GM18499 (cell line): Measurements from ENCODE around the gene DPH1.

ENCODE experiments used
- ATAC-seq: cut with Tn5 transposase; IDR thresholded peaks from one replicate; pipeline ENCODE4 v1.9.1; 2021; ENCODE audit warnings: moderate number of reproducible peaks; ENCODE audit not compliant: insufficient read depth, unreplicated experiment

Gene DPH1

GRCh38 chr17:2025220-2025621, 4.7 kb upstream of the DPH1 start, which contains the start of gene RTN4RL1:
RTN4RL1 (minus strand) TSS chr17:2025334; CDS start chr17:2024865, 469 bp downstream.
- no peak for ATAC-seq

- no peak for ATAC-seq
These were observed 4.2 kb upstream of the DPH1 start for GRCh38 chr17:2025622-2026309.

GRCh38 chr17:2027528-2028233, 2.3 kb upstream of the DPH1 start:
- ATAC-seq, result no peak

GRCh38 chr17:2028234-2028614, 1.7 kb upstream of the DPH1 start:
- ATAC-seq, result no peak

- ATAC-seq, result no peak
These were observed 1.2 kb upstream of the DPH1 start for GRCh38 chr17:2028737-2029136.

GRCh38 chr17:2030779-2031163, 818 bp downstream of the DPH1 start:
- ATAC-seq, result no peak

- no peak for ATAC-seq
These were observed 3.2 kb downstream of the DPH1 start for GRCh38 chr17:2033153-2033552.

GRCh38 chr17:2034157-2034556, 4.2 kb downstream of the DPH1 start:
- no peak for ATAC-seq

- ATAC-seq, result no peak
These were observed 5.0 kb downstream of the DPH1 start for GRCh38 chr17:2034806-2035540.

- ATAC-seq, result no peak
These were observed 5.9 kb downstream of the DPH1 start for GRCh38 chr17:2035541-2036488.

GRCh38 chr17:2037155-2037554, 7.2 kb downstream of the DPH1 start:
- ATAC-seq, result no peak

- no peak for ATAC-seq
These were observed 10.4 kb downstream of the DPH1 start for GRCh38 chr17:2040219-2040827.

- ATAC-seq, result no peak
These were observed 11.1 kb downstream of the DPH1 start for GRCh38 chr17:2040942-2041560.

- peak; percentile 65 for ATAC-seq
These were observed 11.8 kb downstream of the DPH1 start, which contains the start of gene OVCA2 for GRCh38 chr17:2041561-2042389. OVCA2 (plus strand) TSS chr17:2042022; CDS start chr17:2042048, 26 bp downstream.

GRCh38 chr17:2042390-2042847, 12.5 kb downstream of the DPH1 start:
- ATAC-seq, result no peak

GRCh38 chr17:2042933-2043332, 13.0 kb downstream of the DPH1 start:
- no peak for ATAC-seq

- no peak for ATAC-seq
These were observed 13.8 kb downstream of the DPH1 start for GRCh38 chr17:2043785-2044184.

- no peak for ATAC-seq
These were observed 14.4 kb downstream of the DPH1 start for GRCh38 chr17:2044263-2044894.
